Chondrocyte (in vitro differentiated cells): ENCODE measurements around the gene FKBP5. TPM values are rescaled to one million over a fixed set of nuclear protein-coding genes. Genes with fewer than 3 reads are reported as not detected.
"Not testable (repeated sequence)": the region's sequence is repeated elsewhere in the genome, so short reads cannot be mapped to it uniquely, and the experiment has no call there.

Experiments
- DNase-seq: peaks from one replicate; pipeline ENCODE4 v3.0.0; 2021; ENCODE audit warnings: mixed read lengths, low spot score
- H3K27ac Mint-ChIP-seq: one replicate; pipeline ENCODE4 v1.8.0; 2021; ENCODE audit warnings: mild to moderate bottlenecking, moderate library complexity, mixed read lengths; ENCODE audit not compliant: unreplicated experiment
- H3K27me3 Mint-ChIP-seq: 2 replicates; pipeline ENCODE4 v1.8.0; 2021; ENCODE audit warnings: low read depth, mixed read lengths
- H3K36me3 Mint-ChIP-seq: 2 replicates; pipeline ENCODE4 v1.8.0; 2021; ENCODE audit warnings: low read depth, mixed read lengths
- H3K4me1 Mint-ChIP-seq: 2 replicates; pipeline ENCODE4 v1.8.0; 2021; ENCODE audit warnings: low read depth, mild to moderate bottlenecking, mixed read lengths
- H3K4me3 Mint-ChIP-seq: one replicate; pipeline ENCODE4 v1.8.0; 2021; ENCODE audit warnings: mild to moderate bottlenecking, moderate library complexity, mixed read lengths; ENCODE audit not compliant: unreplicated experiment
- H3K9me3 Mint-ChIP-seq: 2 replicates; pipeline ENCODE4 v1.8.0; 2021; ENCODE audit warnings: low read depth, mixed read lengths
- total RNA-seq: library from RNA; stranded (reverse); gene quantifications from 3 replicates; pipeline ENCODE4 v1.2.1, GENCODE V29; 2021
- TF ChIP-seq, protein P1 (sequence below): fragments of 200-600 bp; sonication (generic); IDR thresholded peaks from 2 replicates; pipeline ENCODE4 v1.5.0; 2021; ENCODE audit warnings: antibody characterized with exemption, mild to moderate bottlenecking, moderate library complexity

Gene FKBP5
- total RNA-seq, 1 donor from 2014 or later: 143 TPM

- H3K4me1 Mint-ChIP-seq: peaks cover 78% of the 10 kb centered on the region
- peaks cover 10% of the 10 kb centered on the region for H3K36me3 Mint-ChIP-seq
- no peaks in the 10 kb centered on the region for H3K9me3 Mint-ChIP-seq
- H3K27ac Mint-ChIP-seq: peak overlapping the region; percentile 83
- H3K27me3 Mint-ChIP-seq: no peaks in the 10 kb centered on the region
- peak overlapping the region; percentile 50 for H3K4me3 Mint-ChIP-seq
- DNase-seq: no peak
- TF ChIP-seq, protein P1, sequence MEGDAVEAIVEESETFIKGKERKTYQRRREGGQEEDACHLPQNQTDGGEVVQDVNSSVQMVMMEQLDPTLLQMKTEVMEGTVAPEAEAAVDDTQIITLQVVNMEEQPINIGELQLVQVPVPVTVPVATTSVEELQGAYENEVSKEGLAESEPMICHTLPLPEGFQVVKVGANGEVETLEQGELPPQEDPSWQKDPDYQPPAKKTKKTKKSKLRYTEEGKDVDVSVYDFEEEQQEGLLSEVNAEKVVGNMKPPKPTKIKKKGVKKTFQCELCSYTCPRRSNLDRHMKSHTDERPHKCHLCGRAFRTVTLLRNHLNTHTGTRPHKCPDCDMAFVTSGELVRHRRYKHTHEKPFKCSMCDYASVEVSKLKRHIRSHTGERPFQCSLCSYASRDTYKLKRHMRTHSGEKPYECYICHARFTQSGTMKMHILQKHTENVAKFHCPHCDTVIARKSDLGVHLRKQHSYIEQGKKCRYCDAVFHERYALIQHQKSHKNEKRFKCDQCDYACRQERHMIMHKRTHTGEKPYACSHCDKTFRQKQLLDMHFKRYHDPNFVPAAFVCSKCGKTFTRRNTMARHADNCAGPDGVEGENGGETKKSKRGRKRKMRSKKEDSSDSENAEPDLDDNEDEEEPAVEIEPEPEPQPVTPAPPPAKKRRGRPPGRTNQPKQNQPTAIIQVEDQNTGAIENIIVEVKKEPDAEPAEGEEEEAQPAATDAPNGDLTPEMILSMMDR: no peak
These were observed 10.6 kb downstream of the FKBP5 start for GRCh38 chr6:35678021-35678654.

DNA sequence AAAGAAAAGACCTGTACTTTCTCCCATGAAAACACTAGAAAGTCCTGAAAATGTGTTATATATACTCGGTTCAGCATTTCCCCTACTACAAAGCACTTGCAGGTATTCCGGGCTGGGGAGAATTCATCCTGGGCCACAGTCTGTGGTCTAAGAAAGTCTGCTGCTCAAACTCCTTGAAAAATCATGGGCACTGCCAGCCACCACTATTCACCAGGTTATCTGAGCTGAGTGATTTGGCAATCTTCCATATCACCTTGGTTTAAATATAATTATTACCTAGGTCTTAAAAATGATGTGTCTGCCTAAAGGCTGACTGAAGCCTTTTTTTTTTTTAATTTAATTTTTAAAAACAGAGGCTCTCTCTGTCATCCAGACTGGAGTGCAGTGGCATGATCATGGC is 11.3 kb downstream of the FKBP5 start:
- H3K36me3 Mint-ChIP-seq: peaks cover 10% of the 10 kb centered on the region
- H3K27ac Mint-ChIP-seq: peak overlapping the region; percentile 83
- no peaks in the 10 kb centered on the region for H3K9me3 Mint-ChIP-seq
- no peaks in the 10 kb centered on the region for H3K27me3 Mint-ChIP-seq
- no peak for DNase-seq
- peak overlapping the region; percentile 50 for H3K4me3 Mint-ChIP-seq
- H3K4me1 Mint-ChIP-seq: peaks cover 81% of the 10 kb centered on the region
- TF ChIP-seq, protein P1: no peak

DNA sequence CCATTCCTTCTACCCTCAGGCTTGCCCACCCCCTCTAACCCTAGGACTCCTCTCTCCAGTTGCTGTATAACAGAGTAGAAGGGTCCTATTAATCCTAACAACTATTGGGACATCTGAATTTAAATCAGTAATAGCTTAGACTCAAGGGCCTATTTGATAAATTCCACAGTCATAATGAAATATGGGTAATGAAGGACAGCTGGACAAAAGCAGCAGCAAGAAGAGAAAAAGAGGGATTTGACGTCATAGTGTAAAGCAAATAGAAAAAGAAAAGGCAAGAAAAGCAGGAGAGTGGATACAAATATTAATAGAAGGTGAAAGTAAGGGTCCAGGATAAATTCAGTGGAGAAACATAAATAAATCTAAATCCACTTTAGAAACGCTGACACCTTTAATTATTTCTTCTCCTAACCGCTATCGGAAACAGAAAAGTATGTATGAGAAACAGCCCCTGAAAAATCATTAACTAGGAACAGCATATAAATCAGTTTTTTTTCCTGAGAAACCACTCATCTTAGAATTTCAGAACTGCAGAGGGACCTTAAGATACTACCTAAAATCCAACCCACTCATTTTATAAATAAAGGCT is 12.8 kb downstream of the FKBP5 start:
- Mint-ChIP-seq H3K27ac (peak overlapping the region; percentile 79), H3K36me3 (peaks cover 10% of the 10 kb centered on the region), H3K4me3 (peak overlapping the region; percentile 4), H3K4me1 (peaks cover 69% of the 10 kb centered on the region), H3K9me3 (no peaks in the 10 kb centered on the region), H3K27me3 (no peaks in the 10 kb centered on the region)
- TF ChIP-seq, protein P1: no peak
- no peak for DNase-seq

GRCh38 chr6:35674594-35674993 is 14.1 kb downstream of the FKBP5 start:
- DNase-seq: no peak
- H3K27me3 Mint-ChIP-seq: no peaks in the 10 kb centered on the region
- TF ChIP-seq, protein P1: no peak
- no peaks in the 10 kb centered on the region for H3K9me3 Mint-ChIP-seq
- H3K4me1 Mint-ChIP-seq: peaks cover 74% of the 10 kb centered on the region
- H3K36me3 Mint-ChIP-seq: peaks cover 10% of the 10 kb centered on the region
- no peak overlapping the region for H3K4me3 Mint-ChIP-seq
- no peak overlapping the region for H3K27ac Mint-ChIP-seq

DNA sequence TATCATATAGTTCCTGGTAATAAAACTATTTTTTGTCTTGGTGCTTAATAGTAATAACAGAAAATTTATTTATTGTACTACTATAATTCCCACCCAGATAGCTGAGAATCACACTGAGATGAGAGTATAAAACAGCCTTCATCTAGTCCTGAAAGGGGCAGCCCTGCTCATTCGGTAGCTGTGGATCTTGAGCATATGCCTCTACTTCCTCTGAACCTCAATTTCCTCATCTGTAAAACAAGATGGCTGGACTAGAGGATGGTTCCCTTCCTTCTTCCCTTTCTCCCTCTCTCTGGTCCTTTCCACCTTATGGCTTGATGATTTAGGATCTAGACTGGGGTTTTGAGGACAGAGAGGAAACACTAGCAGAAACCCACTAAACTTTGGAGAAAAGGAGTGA is 15.0 kb downstream of the FKBP5 start:
- Mint-ChIP-seq H3K36me3 (peaks cover 4% of the 10 kb centered on the region), H3K9me3 (no peaks in the 10 kb centered on the region), H3K4me3 (no peak overlapping the region), H3K27me3 (no peaks in the 10 kb centered on the region), H3K4me1 (peaks cover 74% of the 10 kb centered on the region), H3K27ac (peak overlapping the region; percentile 49)
- TF ChIP-seq, protein P1: no peak
- DNase-seq: no peak

- peaks cover 74% of the 10 kb centered on the region for H3K4me1 Mint-ChIP-seq
- not testable (repeated sequence) for H3K27me3 Mint-ChIP-seq, H3K4me3 Mint-ChIP-seq, H3K27ac Mint-ChIP-seq, H3K9me3 Mint-ChIP-seq, DNase-seq, H3K36me3 Mint-ChIP-seq
These were observed 15.4 kb downstream of the FKBP5 start for GRCh38 chr6:35673284-35673666.

GRCh38 chr6:35670453-35670852 is 18.3 kb downstream of the FKBP5 start:
- not testable (repeated sequence) for DNase-seq, H3K27ac Mint-ChIP-seq, H3K4me3 Mint-ChIP-seq, H3K36me3 Mint-ChIP-seq, H3K9me3 Mint-ChIP-seq, H3K27me3 Mint-ChIP-seq
- H3K4me1 Mint-ChIP-seq: peaks cover 58% of the 10 kb centered on the region
